DMS114 treated with DMSO at 0.1 percent for 48 hours (cell line): ENCODE measurements around the gene IQGAP2.
"Not testable (repeated sequence)": the region's sequence is repeated elsewhere in the genome, so short reads cannot be mapped to it uniquely, and the experiment has no call there.

Experiments used
- DNase-seq: peaks from one replicate; lab custom pipeline; 2025; ENCODE audit not compliant: unreplicated experiment; lab: John Stamatoyannopoulos, UW

Gene IQGAP2, protein sequence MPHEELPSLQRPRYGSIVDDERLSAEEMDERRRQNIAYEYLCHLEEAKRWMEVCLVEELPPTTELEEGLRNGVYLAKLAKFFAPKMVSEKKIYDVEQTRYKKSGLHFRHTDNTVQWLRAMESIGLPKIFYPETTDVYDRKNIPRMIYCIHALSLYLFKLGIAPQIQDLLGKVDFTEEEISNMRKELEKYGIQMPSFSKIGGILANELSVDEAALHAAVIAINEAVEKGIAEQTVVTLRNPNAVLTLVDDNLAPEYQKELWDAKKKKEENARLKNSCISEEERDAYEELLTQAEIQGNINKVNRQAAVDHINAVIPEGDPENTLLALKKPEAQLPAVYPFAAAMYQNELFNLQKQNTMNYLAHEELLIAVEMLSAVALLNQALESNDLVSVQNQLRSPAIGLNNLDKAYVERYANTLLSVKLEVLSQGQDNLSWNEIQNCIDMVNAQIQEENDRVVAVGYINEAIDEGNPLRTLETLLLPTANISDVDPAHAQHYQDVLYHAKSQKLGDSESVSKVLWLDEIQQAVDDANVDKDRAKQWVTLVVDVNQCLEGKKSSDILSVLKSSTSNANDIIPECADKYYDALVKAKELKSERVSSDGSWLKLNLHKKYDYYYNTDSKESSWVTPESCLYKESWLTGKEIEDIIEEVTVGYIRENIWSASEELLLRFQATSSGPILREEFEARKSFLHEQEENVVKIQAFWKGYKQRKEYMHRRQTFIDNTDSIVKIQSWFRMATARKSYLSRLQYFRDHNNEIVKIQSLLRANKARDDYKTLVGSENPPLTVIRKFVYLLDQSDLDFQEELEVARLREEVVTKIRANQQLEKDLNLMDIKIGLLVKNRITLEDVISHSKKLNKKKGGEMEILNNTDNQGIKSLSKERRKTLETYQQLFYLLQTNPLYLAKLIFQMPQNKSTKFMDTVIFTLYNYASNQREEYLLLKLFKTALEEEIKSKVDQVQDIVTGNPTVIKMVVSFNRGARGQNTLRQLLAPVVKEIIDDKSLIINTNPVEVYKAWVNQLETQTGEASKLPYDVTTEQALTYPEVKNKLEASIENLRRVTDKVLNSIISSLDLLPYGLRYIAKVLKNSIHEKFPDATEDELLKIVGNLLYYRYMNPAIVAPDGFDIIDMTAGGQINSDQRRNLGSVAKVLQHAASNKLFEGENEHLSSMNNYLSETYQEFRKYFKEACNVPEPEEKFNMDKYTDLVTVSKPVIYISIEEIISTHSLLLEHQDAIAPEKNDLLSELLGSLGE (N-terminal part only)

DNA sequence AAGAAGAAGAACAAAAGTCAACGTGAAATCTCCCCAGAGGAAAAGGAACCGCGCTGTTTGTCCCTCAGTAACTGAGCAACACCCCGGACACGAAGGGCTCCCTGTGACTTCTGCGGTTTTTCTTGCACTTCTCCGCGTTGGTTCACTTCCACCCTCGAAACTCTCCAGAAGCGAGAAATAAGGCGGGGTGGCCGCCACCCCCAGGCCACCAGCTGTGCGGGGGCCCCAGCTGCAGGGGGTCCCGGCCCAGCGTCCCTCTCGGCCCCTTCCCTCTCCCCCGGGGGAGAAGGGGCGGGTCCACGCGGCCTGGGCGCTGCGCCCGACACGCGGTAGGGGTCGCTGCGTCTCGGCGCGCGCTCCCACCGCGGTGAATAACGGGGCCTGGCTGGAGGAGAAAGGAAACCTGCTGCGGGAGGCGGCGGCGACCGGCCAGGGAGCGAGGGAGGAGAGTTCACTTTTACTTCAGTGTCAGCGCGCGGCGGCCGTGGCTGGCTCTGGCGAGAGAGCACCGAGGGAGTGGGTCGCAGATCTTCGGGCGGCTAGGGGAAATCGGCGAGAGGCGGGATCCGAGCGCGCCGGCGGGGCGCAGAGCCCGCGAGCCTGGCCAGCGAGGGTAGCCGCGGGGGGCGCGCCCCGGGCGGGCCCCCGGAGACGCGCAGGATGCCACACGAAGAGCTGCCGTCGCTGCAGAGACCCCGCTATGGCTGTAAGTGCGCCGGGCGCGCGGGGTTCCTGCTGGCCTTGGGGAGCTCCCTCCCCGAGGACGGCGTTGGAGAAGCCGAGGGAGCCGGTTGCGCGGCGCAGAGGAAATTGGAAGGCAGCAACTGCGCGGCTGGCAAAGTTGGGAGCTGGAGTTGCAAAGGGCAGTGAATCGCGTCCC lies at the start of gene IQGAP2:
Gene IQGAP2 (plus strand): TSS at position 400 of the 880 bp plus-strand sequence. CDS start 261 bp downstream, at position 661.
- DNase-seq = peak; percentile 26

DNA sequence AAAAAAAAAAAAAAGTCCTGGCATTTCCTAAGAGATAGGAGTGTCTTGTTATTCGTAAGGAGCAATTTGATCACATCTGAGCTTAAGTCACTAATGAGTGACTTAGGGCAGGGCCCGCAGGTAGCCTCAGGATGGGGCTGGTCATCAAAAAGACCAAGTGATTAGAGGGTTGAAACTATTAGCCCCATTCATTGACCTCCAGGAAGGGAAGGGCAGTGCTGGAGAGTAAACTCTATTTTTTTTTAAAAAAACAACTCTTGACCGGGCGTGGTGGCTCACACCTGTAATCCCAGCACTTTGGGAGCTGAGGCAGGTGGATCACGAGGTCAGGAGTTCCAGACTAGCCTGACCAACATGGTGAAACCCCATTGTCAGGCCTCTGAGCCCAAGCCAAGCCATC lies 46.2 kb upstream of the IQGAP2 start:
- DNase-seq = no peak

DNA sequence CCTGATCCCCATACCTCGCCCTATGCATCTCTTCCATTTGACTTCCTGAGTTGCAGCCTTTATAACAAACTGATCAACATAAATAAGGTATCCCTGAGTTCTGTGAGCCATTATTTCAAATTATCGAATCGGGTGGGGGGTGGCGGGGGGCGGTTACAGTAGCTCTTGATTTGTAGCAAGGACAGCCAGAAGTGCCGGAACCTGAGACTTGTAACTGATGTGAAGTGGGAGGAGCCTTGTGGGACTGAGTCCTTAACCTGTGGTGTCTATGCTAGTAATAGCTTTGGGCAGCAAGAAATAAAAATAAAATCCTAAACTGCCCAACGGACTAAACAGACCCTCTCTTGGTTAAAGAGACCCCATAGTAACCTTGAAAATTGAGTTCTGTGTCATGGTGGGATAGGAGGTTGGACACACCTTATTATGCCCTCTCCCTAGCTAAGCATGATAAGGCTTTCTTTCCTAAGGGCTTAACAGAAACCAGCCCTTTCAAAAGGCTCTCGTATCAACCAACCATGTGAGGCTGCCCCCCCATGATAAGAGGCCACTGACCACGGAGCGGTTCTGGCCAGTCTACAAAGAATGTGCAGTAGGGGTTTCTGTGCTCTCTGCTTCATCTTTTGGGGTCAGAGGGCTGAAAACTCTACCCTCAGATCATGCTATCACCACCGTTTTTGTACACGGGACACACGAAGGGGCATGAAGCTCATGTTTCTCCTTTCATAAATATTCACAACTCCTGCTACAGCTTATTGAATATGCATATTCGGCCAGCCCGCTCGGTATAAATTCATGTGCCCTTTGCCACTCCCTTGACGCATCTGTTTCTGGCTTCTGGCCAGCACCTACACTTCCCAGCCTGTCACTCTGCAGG lies 39.5 kb upstream of the IQGAP2 start:
- no peak for DNase-seq

DNA sequence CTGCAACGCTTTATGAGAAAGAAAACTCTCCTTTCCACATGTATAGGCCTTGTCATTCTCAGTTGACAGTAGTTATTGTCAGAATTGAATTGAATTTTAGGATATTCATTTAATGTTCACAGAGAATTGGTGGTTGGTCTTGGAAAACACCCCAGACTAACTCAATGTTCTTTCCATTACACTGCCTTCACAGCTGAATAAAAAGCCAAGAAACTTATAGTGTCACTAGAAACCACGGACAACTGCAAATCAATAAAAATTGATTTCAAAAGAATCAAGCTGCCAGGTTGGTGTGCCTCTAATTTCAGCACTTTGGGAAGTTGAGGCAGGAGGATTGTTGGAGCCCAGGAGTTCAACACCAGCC lies 38.9 kb upstream of the IQGAP2 start:
- DNase-seq = no peak

DNA sequence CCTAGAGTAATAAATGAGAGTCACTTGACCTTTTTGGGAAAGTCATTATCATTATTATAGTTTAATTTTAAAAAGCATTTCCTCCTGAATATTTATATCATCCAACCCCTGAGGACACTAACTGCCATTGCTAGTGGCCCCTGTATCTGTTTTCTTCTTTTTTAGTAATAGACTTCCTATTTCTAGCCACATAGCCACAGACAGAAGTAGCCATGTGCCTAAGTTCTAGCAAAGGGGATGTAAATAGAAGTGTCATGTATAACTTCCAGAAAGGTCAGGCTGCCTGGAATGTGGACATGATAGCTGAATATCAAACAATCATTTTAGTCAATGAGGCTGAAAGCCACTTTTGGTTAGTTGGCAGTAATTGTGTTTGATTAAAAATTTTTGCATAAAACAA lies 37.5 kb upstream of the IQGAP2 start:
- DNase-seq = no peak

DNA sequence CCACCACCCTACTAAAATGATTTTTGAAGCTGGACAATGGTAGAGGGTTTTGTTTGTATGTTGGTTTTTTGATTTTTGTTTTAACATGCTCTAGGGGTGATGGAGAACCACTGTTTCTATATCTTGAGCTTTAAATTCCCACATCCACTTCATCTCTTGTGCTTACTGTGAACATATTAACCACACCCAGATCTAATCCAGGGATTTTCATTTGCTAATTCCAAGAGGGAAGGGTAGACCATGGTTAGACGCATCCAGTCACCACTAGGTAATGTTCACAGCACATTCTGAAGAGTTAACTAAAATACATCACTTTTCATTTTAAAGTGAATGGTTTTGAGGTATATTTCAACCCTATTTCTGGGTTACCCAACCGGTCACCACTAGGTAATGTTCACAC lies 36.5 kb upstream of the IQGAP2 start:
- DNase-seq = no peak

DNA sequence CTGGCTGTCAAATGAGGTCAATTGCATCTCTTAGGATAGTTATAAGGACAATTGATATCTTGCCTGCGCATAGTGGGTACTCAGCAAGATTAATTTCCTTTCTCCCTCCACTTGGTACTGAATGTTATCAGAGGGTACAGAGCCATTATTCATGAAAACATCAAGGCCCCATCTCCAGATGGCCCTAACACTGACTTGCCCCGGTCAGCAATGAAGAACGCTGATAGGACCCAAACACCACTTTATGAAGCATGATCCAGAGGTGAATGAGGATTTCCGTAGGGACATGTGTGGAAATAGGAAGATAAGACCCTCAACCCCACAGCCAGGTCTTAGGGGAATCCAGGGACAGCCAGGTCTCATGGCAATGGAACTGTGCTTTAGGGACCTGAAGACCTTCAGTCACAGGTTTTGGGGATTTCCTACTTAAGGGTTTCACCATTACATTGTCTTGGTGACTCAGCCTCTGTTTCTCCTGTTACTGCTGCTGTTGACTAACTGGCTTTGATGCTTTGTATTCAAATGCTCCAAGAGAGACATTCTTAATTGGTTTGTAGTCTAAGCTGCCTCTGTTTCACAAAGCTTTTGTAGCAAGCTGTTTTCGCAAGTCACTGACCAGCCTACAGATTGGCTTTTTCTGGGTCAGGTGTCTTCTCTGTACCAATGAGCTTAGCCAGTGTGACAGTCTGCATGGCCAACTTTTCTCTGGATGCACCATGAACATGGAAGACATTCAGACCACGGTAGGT lies 35.3 kb upstream of the IQGAP2 start:
- DNase-seq = no peak

DNA sequence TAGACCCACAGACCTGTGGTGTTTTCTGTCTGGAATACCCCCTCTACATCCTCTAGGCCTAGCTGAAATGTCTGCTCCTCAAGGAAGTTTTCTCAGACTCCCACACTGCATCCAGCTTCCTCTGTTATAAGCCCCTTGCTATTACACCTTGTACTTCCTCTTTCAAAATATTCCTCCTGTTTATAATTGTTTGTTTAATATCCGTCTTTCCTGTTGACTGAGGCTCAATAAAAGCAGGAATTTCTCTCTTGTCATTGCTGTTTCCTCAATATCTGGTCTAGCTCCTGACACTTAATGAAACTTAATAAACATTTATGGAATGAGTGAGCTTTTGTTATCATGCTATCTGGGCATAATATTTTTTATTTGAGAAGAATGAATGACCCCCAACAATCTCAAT lies 34.1 kb upstream of the IQGAP2 start:
- DNase-seq = no peak

DNA sequence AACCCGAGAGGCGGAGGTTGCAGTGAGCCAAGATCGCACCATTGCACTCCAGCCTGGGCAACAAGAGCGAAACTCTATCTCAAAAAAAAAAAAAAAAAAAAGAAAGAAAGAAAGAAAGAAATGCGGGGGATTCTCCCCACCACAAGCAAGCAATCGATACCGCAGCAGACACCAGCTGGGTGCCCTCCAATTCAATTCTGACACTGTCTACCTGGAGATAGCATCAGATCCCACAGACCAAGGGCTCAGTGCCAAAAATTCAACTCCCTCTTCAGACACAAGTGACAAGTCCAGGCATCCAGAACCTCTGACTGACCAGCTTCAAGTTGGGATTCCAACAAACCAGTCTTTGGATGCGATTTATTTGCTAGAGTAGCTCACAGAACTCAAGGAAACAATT lies 33.4 kb upstream of the IQGAP2 start:
- DNase-seq = not testable (repeated sequence)

DNA sequence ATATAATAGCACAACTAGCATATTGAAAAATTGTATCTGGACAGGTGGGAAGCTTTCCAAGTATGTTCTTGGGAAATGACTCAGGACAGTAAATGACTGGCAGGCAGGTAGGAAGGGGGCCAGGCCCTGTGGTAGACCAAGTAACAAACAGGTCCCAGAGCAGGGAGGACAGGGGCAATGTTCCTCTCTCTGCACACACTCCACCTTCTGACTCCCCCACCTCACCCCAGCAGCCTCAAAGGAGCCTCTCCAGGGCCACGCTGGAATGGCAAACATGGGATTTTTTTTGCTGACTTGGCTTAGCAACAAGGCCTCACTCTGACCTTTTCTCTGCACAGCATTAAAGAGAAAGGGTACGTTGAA lies 31.1 kb upstream of the IQGAP2 start:
- DNase-seq = no peak

DNA sequence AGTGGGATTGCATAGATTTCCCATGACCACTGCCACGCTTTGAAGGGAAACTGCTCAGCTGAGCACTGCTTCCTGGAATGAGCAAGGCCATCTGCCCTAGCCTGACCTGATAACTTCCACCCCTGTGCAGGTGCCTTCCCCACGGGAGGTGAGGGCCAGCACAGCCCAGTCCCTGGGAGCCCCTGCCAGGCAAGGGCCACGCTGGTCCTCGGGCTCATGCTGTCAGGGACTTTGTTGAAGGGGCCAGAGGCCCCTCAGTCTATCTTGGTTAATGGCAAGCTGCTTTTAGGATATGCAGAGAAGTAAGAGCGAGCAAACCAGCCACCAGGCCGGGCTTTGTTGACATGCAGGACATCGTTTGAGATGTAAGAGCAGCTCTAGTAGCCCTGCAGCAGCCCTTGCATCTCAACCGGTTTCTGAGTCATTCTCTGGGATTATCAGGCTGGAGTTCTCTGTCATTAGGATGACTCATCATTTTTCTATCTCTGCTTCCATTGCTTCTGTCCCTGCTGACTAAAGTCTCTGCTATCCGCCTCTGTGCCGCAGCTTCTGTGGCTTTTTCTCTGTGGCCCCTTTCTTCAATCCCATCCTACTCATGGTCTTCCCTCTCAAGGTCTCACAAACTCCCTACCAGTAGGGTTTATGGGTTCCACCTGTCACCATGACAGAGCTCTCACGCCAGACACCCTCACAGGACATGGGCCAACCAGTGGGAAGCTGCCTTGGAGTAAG lies 30.6 kb upstream of the IQGAP2 start:
- no peak for DNase-seq

DNA sequence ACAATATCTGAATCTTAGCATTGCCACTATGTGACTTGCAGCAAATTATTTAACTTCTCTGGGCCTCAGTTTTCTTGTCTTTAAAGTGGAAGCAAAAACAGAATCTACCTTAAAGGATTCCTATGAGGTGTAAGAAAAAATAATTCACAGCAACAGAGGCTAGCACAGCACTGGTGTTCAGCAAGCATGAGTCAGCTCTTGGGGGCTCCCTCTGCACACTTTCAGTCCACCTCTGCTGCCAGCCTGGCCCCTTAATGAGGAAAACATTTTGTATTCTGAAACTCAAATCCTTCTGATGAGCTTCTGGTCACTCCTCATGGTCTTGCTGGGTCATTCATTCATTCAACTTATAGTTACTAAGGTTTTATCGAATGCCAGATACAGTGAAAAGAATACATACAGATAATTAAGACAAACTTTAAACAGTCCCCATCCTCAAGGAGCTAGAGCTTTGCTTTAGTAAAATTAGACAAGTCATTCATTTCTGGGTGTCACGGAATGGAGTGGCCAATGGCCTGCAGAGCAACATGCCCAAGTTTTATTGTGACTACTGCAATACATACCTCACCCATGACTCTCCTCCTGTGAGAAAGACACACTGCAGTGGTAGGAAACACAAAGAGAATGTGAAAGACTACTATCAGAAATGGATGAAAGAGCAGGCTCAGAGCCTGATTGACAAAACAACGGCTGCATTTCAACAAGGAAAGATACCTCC lies 26.8 kb upstream of the IQGAP2 start:
- no peak for DNase-seq

DNA sequence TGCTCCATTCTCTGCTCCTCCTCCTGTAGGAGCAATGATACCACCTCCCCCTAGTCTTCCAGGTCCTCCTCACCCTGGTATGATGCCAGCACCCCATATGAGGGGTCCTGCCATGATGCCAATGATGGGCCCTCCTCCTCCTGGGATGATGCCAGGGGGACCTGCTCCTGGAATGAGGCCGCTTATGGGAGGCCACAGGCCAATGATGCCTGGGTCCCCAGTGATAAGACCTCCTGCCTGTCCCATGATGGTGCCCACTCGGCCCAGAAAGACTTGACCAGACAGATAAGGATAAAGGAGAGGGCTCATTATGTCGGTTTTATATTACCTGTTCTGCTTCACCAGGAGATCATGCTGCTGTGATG lies 26.2 kb upstream of the IQGAP2 start:
- no peak for DNase-seq

DNA sequence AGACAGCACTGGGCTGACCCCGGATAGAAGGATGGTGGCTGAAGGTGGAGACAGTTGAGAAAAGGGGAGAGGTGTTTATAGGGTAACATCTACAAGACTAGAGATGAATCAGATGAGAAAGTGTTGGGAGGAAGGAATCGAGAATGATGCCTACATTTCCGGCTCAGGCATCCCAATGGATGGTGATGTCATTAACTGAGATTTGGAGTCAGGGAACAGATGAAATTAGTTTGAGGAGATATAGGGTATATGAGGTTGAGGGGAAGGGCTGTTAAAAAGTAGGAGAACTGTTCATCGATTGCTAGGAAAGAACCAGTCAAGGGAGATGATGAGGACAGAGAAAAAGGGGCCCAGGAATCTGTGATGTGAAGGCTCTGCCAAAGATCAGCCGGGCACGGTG lies 24.7 kb upstream of the IQGAP2 start:
- no peak for DNase-seq

DNA sequence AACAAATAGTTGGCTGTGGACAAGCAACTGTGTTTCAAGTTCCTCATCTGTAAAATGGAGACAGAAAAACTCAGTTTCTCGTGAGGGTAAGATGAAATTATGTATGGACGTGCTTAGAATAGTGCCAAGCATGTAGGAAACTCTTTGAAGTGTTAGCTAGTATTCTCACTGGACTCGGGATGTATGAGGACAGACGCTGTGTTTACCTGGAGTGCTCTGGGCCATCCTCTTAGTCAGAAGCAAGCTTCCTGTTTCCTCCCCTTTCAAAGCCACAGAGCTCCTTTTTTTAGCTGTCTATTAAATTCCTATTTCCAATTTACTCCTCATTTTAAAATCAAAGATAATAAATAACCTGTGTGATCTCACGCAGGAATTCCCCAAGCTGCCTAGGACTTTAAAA lies 23.8 kb upstream of the IQGAP2 start:
- no peak for DNase-seq

DNA sequence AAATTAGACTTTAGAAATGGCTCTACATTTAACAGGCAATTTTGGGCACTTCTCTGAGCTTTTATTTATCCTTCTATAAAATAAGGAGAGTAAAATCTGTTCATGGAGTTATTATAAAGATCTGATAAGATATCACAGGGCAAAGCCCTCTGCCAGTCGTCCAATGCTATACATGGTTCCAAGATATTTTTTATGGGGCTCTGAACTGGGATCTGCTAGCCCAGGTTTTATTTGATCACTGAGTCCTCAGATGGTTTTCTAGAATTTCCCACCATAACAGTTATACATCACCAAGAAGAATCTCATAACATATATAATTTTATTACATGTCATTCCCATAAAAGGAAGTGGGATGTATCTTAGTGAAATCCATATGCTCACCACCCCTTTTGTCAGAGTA lies 23.2 kb upstream of the IQGAP2 start:
- no peak for DNase-seq

DNA sequence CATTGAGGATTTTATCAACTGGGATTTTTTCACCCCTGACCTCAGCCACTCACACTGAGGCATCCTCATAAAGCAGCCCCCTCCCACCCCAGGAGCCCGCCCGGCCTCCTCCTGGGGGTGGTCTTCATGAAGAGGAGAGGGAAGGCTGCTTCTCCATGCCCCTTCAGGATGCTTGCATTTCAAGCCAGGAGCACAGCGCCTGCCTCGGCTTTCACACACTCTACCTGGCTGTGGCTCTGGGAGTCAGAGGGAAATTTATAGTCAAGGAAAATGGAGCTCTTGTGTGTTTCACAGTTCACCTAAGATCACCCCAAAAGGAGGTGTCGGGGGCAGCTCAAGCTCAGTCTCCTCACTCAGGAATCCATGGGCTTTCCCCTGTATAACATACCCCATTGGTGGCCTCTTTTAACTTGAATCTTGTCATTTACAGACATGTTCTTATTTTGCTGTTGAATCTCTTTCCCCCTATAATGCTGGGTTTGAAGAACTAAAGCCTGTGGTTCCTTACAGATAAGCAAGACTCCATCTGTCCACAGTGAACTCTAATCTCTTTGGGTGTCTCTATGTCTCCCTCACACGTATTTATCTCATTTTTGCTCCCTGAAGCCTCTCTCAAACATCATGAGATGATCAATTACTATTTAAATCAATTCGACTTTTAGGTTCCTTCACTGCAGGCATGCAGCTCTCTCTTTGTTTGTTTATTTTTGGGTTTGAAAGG lies 22.6 kb upstream of the IQGAP2 start:
- DNase-seq = no peak
